ENCODE results near the gene FTO.

Gene FTO

DNA sequence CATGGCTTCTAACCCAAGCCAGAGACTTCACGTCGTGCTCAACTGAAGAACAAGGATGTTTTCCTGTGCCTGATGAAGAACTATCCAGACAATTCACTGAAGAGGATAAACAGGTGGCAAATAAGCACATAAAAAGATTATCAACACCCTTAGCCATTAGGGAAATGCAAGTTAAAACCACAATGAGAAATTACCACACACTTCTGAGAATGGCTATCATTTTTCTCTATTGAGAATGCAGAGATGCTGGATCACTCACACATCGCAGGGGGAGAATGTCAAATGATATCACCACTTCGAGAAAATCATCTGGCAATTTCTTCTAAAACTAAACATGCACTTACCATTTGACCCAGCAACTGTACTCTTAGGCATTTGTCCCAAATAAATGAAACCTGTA lies 419.8 kb downstream of the FTO start:
- no peak overlapping the region for H3K27ac ChIP-seq
- TF ChIP-seq ZFX (IDR thresholded peaks at IDR 0.05; ENCODE audit: borderline replicate concordance): no peak
- TF ChIP-seq, protein P1, sequence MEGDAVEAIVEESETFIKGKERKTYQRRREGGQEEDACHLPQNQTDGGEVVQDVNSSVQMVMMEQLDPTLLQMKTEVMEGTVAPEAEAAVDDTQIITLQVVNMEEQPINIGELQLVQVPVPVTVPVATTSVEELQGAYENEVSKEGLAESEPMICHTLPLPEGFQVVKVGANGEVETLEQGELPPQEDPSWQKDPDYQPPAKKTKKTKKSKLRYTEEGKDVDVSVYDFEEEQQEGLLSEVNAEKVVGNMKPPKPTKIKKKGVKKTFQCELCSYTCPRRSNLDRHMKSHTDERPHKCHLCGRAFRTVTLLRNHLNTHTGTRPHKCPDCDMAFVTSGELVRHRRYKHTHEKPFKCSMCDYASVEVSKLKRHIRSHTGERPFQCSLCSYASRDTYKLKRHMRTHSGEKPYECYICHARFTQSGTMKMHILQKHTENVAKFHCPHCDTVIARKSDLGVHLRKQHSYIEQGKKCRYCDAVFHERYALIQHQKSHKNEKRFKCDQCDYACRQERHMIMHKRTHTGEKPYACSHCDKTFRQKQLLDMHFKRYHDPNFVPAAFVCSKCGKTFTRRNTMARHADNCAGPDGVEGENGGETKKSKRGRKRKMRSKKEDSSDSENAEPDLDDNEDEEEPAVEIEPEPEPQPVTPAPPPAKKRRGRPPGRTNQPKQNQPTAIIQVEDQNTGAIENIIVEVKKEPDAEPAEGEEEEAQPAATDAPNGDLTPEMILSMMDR (IDR thresholded peaks at IDR 0.05): no peak

DNA sequence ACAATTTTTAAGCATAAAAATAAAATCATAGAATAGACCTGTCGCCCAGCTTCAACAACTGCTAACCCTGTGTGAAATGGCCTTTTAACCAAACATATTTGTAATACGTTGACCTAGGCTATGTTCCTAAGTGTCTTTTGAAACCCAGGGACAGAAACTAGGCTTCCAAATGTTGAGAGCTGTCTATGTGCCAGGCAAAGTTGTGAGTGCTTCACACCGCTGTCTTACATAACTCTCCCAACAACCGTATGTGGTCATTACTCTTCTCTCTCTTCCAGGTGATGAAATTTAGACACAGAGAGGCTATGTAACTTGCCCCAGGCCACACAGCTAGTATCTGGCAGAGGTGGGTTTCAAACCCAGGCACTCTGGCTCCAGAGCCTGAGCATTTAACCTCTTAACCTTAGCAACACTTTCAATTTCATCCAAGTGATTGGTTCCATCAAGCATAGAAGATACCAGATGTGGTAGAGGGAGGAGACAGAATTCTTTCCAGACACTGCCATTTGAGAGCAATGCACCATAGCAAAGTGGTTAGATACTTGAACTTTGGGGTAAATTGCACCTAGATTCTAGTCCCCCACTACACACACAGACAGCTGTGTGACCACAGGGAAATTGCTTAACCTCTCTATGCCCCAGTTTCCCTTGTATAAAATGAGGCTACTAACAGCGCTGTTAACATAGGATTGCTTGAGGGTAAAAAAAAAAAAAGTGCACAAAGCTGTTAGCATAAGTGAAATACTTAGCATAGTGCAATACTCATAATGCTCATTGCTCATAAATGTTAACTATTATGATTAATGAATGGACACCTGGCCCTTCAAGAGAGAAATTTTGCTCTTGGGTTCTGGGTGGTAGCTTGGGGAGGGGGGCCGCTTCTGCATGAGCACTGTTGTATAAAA lies 422.0 kb downstream of the FTO start:
- H3K27ac ChIP-seq: no peak overlapping the region
- TF ChIP-seq, protein P1 (IDR thresholded peaks at IDR 0.05): no peak
- no peak for TF ChIP-seq ZFX (IDR thresholded peaks at IDR 0.05; ENCODE audit: borderline replicate concordance)

DNA sequence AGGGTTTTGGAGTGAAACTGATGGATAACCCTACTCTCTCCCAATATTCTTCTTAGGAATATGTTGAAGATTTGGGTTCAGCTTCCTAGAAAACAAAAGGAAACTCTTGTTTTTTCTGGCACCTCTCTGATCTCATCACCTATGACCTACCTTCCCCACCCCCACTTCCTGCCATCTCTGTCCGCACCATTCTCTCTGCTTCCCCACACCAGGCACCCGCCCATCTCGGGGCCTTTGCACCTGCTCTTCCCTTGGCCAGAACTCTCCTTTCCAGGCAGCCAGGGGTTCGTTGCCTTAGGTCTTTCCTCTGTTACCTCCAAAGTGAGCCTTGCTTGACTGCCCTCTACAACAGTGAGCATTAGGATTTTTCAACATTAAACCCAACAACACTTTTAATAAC lies 423.0 kb downstream of the FTO start:
- no peak overlapping the region for H3K27ac ChIP-seq
- TF ChIP-seq ZFX (IDR thresholded peaks at IDR 0.05; ENCODE audit: borderline replicate concordance): no peak
- TF ChIP-seq, protein P1 (IDR thresholded peaks at IDR 0.05): no peak

DNA sequence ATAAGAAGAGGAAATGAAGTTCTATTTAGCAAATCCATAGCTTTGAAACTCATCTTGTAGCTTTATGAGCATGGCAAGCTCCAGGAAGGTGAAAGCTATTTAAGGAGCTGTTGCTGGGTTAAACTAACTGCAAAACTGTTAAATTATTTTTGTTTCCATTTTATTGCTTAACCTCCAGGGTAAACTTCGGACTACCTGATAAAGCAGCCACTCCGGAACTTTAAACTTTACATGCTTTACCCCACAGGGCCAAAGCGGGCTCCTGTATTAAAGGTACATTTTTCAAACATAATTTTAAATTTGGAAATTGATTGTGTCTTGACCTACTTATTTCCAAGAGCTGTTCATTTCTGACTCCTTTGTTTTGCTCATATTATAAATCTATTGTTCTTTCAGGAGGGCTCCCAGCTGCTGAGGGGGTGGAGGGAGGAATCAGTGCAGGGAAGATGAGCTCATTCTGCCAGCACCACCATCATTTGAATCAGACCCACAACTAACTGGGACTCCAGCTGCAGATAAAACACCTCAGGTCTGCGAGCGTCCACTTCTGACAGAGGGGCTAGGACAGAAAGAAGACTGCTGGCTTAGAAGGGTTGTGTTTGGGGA lies 424.8 kb downstream of the FTO start:
- no peak overlapping the region for H3K27ac ChIP-seq
- TF ChIP-seq, protein P1 (IDR thresholded peaks at IDR 0.05): no peak
- TF ChIP-seq ZFX (IDR thresholded peaks at IDR 0.05; ENCODE audit: borderline replicate concordance): no peak

DNA sequence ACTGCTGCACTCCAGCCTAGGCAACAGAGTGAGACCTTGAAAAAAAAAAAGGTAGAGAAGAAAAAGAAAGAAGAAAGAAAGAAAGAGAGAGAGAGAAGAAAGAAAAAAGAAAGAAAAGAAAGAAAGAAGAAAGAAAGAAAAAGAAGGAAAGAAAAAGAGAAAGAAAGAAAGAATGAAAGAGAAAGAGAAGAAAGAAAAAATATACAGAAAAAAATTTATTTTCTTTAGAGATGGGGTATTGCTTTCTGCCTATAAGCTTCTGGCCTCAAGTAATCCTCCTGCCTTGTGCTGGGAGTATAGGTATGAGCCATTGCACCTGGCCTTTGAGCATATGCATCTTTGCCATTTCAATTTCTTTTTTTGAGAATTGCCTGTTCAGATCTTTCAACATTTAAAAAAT lies 425.9 kb downstream of the FTO start:
- H3K27ac ChIP-seq: no peak overlapping the region
- no peak for TF ChIP-seq ZFX (IDR thresholded peaks at IDR 0.05; ENCODE audit: borderline replicate concordance)
- TF ChIP-seq, protein P1 (IDR thresholded peaks at IDR 0.05): no peak

DNA sequence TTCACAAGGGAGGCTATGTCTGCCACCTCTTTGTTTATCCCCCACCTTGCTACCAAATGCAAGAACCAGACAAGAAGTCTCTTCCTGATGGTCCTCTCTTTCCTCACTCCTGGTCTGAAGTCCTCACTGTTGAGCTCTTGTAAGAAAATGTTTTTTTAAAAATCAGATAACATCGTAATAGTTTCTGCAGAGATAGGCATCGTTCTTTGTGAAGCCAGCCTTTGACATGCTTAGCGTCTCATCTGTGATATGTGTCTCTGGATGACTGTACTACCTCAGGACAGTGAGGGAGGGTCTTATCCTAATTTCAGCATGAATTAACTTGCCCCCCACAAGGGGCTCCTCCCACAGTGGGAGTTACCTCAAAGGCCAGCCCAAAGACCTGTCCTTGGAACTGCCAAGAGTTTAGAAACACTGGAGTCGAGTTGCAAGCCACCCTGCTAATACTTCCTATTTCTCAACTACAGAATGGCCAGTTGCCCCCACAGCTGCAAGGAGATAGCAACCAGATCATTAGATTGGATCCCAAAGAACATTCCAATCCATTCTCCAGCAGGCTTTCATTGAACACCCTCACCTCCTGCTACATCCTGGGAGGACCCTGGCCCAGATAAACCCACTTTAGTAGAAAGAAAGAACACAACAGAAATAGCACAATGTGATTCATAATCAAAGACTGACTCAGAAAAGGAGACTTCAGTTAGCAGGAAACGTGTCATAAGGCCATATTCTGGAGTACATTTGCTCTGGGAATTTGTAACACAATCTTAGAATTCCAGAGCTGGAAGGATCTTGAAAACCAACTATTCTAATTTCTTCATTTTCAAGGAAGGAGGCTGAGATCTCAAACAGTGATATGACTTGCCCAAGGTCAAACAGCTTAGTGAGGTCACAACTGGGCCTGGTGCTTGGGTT lies 431.7 kb downstream of the FTO start:
- no peak overlapping the region for H3K27ac ChIP-seq
- TF ChIP-seq ZFX (IDR thresholded peaks at IDR 0.05; ENCODE audit: borderline replicate concordance): no peak
- TF ChIP-seq, protein P1 (IDR thresholded peaks at IDR 0.05): no peak
